HL-60 (cell line): ENCODE data around the gene CCDC92.

Source experiments
- DNase-seq, 2 experiments: peaks; one replicate each; pipeline ENCODE4 v3.0.0-alpha.2; 2010 to 2020; ENCODE audit warnings: low read depth in 1 of 2, low spot score in 1 of 2
- H3K27ac ChIP-seq: fragments of 250-450 bp; sonication (Bioruptor Pico); replicated peaks from 2 replicates; pipeline ENCODE4 v1.5.1; 2020; ENCODE audit warnings: mild to moderate bottlenecking, moderate library complexity
- H3K27me3 ChIP-seq: fragments of 250-450 bp; sonication (Bioruptor Pico); 2 replicates; pipeline ENCODE4 v1.5.1; 2021; ENCODE audit warnings: mild to moderate bottlenecking, moderate library complexity; ENCODE audit not compliant: insufficient read depth, poor library complexity, severe bottlenecking
- H3K4me3 ChIP-seq: replicated peaks from 2 replicates; pipeline ENCODE4 v1.5.1; 2011; ENCODE audit warnings: mild to moderate bottlenecking, control low read depth, low read length; ENCODE audit not compliant: insufficient read depth
- GABPA ChIP-seq: IDR thresholded peaks from 2 replicates; pipeline ENCODE4 v1.6.1; 2012; ENCODE audit warnings: low read depth
- POLR2AphosphoS5 ChIP-seq: IDR thresholded peaks from 2 replicates; pipeline ENCODE4 v1.6.1; 2012; ENCODE audit warnings: low read depth
- SPI1 ChIP-seq: IDR thresholded peaks from 2 replicates; pipeline ENCODE4 v1.6.1; 2012; ENCODE audit warnings: low read depth, mild to moderate bottlenecking, borderline replicate concordance
- TF ChIP-seq, protein P1 (sequence below): IDR thresholded peaks from 2 replicates; pipeline ENCODE4 v1.6.1; 2012; ENCODE audit warnings: low read depth; ENCODE audit not compliant: insufficient replicate concordance
- TF ChIP-seq, protein P2 (sequence below): IDR thresholded peaks from one replicate; pipeline ENCODE4 v1.5.1; 2011; ENCODE audit warnings: low read length, control low read depth, inconsistent platforms; ENCODE audit not compliant: insufficient read depth

The CCDC92 gene

DNA sequence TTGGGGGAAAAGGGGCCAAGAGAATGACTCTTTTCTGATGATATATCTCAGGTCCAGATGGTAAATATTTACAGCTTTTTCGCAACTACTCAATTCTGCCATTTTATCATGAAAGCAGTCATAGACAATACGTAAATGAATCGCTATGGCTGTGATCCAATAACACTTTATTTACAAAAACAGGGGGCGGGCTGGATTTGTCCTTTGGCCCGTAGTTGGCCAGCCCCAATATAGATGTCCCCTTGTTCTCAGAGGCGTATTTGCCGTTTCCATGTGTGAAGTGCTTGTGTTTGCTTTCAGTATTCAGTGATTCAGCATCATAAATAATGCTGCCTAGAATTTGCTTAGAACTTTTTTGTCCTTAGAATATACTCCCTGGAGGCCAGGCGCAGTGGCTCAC lies 77.2 kb downstream of the CCDC92 start:
- DNase-seq, result no peak
- Histone ChIP-seq H3K27ac (no peak overlapping the region), H3K4me3 (no peak overlapping the region), H3K27me3 (no peaks in the 10 kb centered on the region)
- TF ChIP-seq SPI1 (no peak), POLR2AphosphoS5 (no peak), GABPA (no peak)
- TF ChIP-seq, protein P1, sequence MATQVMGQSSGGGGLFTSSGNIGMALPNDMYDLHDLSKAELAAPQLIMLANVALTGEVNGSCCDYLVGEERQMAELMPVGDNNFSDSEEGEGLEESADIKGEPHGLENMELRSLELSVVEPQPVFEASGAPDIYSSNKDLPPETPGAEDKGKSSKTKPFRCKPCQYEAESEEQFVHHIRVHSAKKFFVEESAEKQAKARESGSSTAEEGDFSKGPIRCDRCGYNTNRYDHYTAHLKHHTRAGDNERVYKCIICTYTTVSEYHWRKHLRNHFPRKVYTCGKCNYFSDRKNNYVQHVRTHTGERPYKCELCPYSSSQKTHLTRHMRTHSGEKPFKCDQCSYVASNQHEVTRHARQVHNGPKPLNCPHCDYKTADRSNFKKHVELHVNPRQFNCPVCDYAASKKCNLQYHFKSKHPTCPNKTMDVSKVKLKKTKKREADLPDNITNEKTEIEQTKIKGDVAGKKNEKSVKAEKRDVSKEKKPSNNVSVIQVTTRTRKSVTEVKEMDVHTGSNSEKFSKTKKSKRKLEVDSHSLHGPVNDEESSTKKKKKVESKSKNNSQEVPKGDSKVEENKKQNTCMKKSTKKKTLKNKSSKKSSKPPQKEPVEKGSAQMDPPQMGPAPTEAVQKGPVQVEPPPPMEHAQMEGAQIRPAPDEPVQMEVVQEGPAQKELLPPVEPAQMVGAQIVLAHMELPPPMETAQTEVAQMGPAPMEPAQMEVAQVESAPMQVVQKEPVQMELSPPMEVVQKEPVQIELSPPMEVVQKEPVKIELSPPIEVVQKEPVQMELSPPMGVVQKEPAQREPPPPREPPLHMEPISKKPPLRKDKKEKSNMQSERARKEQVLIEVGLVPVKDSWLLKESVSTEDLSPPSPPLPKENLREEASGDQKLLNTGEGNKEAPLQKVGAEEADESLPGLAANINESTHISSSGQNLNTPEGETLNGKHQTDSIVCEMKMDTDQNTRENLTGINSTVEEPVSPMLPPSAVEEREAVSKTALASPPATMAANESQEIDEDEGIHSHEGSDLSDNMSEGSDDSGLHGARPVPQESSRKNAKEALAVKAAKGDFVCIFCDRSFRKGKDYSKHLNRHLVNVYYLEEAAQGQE, result no peak
- TF ChIP-seq, protein P2, sequence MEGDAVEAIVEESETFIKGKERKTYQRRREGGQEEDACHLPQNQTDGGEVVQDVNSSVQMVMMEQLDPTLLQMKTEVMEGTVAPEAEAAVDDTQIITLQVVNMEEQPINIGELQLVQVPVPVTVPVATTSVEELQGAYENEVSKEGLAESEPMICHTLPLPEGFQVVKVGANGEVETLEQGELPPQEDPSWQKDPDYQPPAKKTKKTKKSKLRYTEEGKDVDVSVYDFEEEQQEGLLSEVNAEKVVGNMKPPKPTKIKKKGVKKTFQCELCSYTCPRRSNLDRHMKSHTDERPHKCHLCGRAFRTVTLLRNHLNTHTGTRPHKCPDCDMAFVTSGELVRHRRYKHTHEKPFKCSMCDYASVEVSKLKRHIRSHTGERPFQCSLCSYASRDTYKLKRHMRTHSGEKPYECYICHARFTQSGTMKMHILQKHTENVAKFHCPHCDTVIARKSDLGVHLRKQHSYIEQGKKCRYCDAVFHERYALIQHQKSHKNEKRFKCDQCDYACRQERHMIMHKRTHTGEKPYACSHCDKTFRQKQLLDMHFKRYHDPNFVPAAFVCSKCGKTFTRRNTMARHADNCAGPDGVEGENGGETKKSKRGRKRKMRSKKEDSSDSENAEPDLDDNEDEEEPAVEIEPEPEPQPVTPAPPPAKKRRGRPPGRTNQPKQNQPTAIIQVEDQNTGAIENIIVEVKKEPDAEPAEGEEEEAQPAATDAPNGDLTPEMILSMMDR, result no peak

DNA sequence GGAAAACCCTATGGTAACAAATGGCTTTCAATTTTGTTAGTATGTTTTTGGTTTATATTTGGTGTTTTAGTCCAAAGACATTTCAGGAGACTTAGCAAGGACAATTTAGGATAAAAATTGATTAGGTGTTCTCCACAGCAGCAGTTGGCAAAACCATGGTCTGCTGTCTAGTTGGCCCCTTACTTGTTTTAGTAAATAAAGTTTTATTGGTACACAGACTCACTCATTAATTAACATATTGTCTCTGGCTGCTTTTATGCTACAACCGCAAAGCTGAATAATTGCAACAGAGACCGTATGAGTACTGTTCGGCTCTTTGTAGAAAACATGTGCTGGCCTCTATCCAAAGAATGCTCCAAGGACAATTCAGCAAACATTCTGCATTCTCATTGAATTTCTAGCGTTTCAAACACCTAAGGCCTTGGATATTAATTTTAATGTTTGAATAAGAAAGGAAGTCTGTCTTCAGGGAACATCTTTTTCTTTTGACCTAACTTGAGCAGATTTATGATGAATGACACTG lies 77.7 kb downstream of the CCDC92 start:
- no peak for DNase-seq
- no peak overlapping the region for H3K4me3 ChIP-seq
- TF ChIP-seq GABPA (no peak), POLR2AphosphoS5 (no peak), SPI1 (no peak)
- TF ChIP-seq, protein P2, result no peak
- TF ChIP-seq, protein P1, result no peak
- no peak overlapping the region for H3K27ac ChIP-seq
- no peaks in the 10 kb centered on the region for H3K27me3 ChIP-seq

DNA sequence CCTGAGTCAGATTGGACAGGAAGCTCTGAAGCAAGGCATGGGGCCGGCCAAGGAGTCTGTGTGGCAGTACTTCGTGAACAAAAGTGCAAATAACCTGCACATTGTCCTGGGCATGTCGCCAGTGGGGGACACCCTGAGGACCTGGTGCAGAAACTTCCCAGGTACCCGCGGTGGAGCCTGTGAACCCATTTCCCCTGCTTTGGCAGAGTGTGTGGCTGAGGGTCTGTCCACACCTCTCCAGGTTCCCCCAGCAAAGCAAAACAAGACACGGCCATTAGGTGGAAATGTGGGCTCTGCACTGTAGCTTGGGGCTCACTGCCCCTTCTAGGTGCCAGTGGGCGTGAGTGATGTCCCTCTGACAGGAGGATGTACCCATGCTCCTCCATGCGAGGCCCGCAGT lies 79.4 kb downstream of the CCDC92 start:
- no peak overlapping the region for H3K27ac ChIP-seq
- DNase-seq, result no peak
- H3K27me3 ChIP-seq, result no peaks in the 10 kb centered on the region
- no peak overlapping the region for H3K4me3 ChIP-seq
- TF ChIP-seq, protein P1, result no peak
- TF ChIP-seq, protein P2, result no peak
- TF ChIP-seq SPI1 (no peak), GABPA (no peak), POLR2AphosphoS5 (no peak)
